Measurements from ENCODE around the gene ZBTB7C. TPM values are rescaled to one million over a fixed set of nuclear protein-coding genes. Genes with fewer than 3 reads are reported as not detected.

ZBTB7C gene
- total RNA-seq, 1 donor from 2014 or later = under 0.01 TPM

DNA sequence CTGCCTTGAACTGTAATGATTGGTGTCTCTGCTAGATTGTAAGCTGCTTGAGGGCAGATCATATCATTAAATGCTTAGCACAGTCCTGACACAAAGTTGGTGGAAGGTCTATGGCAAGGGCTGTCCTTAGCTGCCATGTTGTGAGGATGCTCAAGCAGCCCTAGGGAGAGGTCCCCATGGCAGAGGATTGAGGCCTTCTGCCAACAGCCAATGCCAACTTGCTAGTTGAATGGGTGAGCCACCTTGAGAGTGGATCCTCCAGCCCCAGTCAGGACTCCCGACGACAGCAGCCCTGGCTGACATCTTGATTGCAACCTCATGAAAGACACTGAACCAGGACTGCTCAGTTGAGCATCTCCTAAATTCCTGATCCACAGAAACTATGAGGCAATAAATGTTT lies 363.4 kb downstream of the ZBTB7C start:
- FAIRE-seq (no peak), DNase-seq (ENCODE audit: low read depth) (no peak)
- no peaks in the 10 kb centered on the region for H3K36me3 ChIP-seq (ENCODE audit: control insufficient read depth, insufficient read depth, low read length)
- H3K27me3 ChIP-seq (ENCODE audit: control insufficient read depth, insufficient read depth, low read length) = peaks cover 2% of the 10 kb centered on the region
- no peak for TF ChIP-seq CTCF (IDR thresholded peaks at IDR 0.05; ENCODE audit: insufficient read depth, low read length, severe bottlenecking)
- no peak overlapping the region for H3K4me3 ChIP-seq (ENCODE audit: low read depth, low read length)

DNA sequence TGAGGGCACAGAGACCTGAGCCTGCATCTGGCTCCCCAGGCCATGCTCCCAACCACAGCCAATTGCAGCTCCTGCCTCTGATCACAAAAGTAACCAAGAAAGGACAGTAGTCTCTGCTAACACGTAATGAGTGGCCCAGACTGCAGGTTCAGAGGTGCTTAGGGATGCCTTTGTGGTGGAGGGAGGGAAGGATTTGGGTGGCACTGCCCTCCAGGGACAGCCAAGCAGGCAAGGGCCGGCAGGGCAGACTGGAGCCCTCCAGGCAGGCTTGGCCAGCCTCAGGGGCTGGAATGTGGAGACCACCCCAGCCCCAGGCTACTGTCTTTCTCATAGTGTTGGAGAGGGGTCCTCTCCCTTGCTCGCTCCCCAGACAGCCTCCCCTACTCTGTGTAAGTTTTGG lies 364.2 kb downstream of the ZBTB7C start:
- no peak for TF ChIP-seq CTCF (IDR thresholded peaks at IDR 0.05; ENCODE audit: insufficient read depth, low read length, severe bottlenecking)
- no peak for FAIRE-seq
- no peak overlapping the region for H3K4me3 ChIP-seq (ENCODE audit: low read depth, low read length)
- no peak for DNase-seq (ENCODE audit: low read depth)
- H3K36me3 ChIP-seq (ENCODE audit: control insufficient read depth, insufficient read depth, low read length) = no peaks in the 10 kb centered on the region
- peaks cover 2% of the 10 kb centered on the region for H3K27me3 ChIP-seq (ENCODE audit: control insufficient read depth, insufficient read depth, low read length)

GRCh38 chr18:48043166-48043565 lies 366.0 kb downstream of the ZBTB7C start:
- TF ChIP-seq CTCF (IDR thresholded peaks at IDR 0.05; ENCODE audit: insufficient read depth, low read length, severe bottlenecking) = no peak
- Histone ChIP-seq H3K27me3 (ENCODE audit: control insufficient read depth, insufficient read depth, low read length) (peaks cover 2% of the 10 kb centered on the region), H3K36me3 (ENCODE audit: control insufficient read depth, insufficient read depth, low read length) (no peaks in the 10 kb centered on the region), H3K4me3 (ENCODE audit: low read depth, low read length) (no peak overlapping the region)
- DNase-seq (ENCODE audit: low read depth) = no peak
- FAIRE-seq = no peak

GRCh38 chr18:48042431-48042830 lies 366.8 kb downstream of the ZBTB7C start:
- no peak for DNase-seq (ENCODE audit: low read depth)
- no peak for FAIRE-seq
- H3K36me3 ChIP-seq (ENCODE audit: control insufficient read depth, insufficient read depth, low read length) = no peaks in the 10 kb centered on the region
- H3K27me3 ChIP-seq (ENCODE audit: control insufficient read depth, insufficient read depth, low read length) = peaks cover 2% of the 10 kb centered on the region
- H3K4me3 ChIP-seq (ENCODE audit: low read depth, low read length) = no peak overlapping the region
- no peak for TF ChIP-seq CTCF (IDR thresholded peaks at IDR 0.05; ENCODE audit: insufficient read depth, low read length, severe bottlenecking)

GRCh38 chr18:48040457-48041110 lies 368.6 kb downstream of the ZBTB7C start:
- Histone ChIP-seq H3K4me3 (ENCODE audit: low read depth, low read length) (no peak overlapping the region), H3K36me3 (ENCODE audit: control insufficient read depth, insufficient read depth, low read length) (no peaks in the 10 kb centered on the region), H3K27me3 (ENCODE audit: control insufficient read depth, insufficient read depth, low read length) (no peaks in the 10 kb centered on the region)
- FAIRE-seq (peak; percentile 64), DNase-seq (ENCODE audit: low read depth) (no peak)
- no peak for TF ChIP-seq CTCF (IDR thresholded peaks at IDR 0.05; ENCODE audit: insufficient read depth, low read length, severe bottlenecking)

DNA sequence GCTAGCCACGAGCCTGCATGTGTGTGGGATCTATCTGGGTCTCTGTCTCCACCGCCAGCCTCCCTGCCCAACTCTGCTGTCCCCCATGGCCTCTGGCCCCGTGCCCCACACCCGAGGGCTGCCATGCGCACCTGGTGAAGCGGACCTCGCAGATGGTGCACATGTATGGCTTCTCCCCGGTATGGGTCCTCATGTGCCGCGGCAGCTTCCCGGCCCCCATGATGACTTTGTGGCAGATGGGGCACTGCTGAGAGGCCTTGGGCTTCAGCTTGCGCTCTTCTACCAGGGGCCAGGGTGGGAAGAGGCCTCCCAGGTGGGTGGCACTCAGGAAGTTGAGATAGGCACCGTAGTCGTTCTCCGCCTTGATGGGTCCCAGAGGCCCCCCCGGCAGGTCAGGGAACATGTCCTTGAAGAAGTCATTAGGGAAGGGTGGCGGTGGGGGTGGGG lies 369.4 kb downstream of the ZBTB7C start:
- no peak overlapping the region for H3K4me3 ChIP-seq (ENCODE audit: low read depth, low read length)

More for the DNA sequence above, 369.4 kb downstream of the ZBTB7C start:
- no peak for TF ChIP-seq CTCF (IDR thresholded peaks at IDR 0.05; ENCODE audit: insufficient read depth, low read length, severe bottlenecking)
- no peaks in the 10 kb centered on the region for H3K36me3 ChIP-seq (ENCODE audit: control insufficient read depth, insufficient read depth, low read length)
- DNase-seq (ENCODE audit: low read depth) (no peak), FAIRE-seq (no peak)
- no peaks in the 10 kb centered on the region for H3K27me3 ChIP-seq (ENCODE audit: control insufficient read depth, insufficient read depth, low read length)

Data from bronchial epithelial cell (primary cell).